ENCODE measurements around the gene AGFG2.
"Not testable (repeated sequence)": the region's sequence is repeated elsewhere in the genome, so short reads cannot be mapped to it uniquely, and the experiment has no call there.

Gene AGFG2

DNA sequence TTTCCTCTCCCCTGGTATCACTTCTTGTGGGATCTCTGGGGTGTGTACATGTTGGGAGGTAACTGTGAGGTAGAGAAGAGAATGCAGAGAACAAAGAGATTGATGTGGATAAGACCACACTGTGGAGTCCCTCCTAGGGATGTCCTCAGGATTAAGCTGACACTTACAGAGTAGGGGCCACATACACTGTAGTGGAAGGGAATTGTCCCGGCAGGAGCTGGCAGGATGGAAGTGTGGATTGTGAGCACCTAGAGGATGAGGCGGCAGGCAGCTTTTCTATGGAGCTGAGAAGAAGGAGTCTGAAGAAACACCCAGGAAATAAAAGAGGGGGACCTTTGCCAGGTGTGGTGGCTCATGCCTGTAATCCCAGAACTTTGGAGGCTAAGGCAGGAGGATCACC is 13.5 kb downstream of the AGFG2 start:
- DNase-seq (ENCODE audit: low read depth in 2 of 2): no peak

- DNase-seq (ENCODE audit: low read depth in 2 of 2): no peak
Observed at GRCh38 chr7:100553032-100553431, 14.0 kb downstream of the AGFG2 start.

DNA sequence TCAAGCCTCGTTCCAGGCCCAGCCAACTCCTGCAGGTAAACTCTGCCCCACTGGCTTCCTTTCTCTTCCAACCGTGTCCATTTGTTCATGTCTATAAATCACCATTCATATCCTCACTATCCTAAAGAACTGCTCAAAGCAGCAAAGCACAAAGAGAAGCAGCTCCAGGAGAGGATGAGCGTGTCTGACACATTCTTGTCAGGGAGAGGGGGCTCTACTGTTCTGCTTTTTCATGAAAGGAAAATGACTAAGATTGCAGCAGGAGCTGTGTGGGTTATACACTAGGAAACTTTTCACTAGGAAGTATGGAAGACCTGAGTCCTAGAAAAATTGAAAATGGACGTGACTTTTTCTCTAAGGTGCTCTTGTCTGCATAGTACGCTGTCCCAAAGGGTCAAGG is 16.7 kb downstream of the AGFG2 start:
- DNase-seq (ENCODE audit: low read depth in 2 of 2): no peak

- DNase-seq (ENCODE audit: low read depth in 2 of 2): no peak
Observed at GRCh38 chr7:100556541-100556940, 17.5 kb downstream of the AGFG2 start.

GRCh38 chr7:100559127-100559526 is 20.1 kb downstream of the AGFG2 start:
- DNase-seq (ENCODE audit: low read depth in 2 of 2): no peak

DNA sequence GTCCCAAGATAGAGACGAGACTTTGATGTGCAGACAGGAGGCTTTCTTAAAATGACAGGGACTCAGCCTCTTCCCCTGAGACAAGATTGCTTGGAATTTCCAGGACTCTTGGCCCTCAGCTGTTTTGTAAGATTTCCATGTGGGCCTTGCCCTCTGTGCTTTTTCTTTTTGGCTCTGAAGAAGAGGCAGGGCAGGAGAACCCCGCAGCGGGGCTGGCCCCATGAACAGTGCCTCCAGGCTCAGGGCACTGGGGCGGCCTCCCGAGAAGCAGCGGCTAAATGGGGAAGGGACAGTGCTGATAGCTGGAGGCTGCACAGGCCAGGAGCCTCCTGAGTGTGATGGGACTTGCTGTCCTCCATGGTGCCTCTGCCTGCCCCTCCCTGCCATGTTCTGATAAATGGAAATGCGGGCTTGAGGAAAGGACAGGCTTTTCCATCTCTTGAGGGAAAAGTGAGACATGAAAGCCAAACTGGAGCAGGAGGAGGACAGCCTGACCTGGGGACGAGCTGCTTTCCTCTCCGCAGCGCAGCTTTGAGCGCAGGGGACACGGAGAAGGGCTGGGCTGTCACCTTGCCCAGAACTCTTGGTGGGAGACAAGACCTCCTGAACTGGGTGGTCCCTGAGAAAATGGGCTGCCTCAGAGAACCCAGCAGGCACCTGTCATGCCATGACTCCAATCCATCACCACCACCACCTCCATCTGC is 22.6 kb downstream of the AGFG2 start:
- no peak for DNase-seq (ENCODE audit: low read depth in 2 of 2)

- DNase-seq (ENCODE audit: low read depth in 2 of 2): no peak
Observed at GRCh38 chr7:100562195-100563099, 23.4 kb downstream of the AGFG2 start.

DNA sequence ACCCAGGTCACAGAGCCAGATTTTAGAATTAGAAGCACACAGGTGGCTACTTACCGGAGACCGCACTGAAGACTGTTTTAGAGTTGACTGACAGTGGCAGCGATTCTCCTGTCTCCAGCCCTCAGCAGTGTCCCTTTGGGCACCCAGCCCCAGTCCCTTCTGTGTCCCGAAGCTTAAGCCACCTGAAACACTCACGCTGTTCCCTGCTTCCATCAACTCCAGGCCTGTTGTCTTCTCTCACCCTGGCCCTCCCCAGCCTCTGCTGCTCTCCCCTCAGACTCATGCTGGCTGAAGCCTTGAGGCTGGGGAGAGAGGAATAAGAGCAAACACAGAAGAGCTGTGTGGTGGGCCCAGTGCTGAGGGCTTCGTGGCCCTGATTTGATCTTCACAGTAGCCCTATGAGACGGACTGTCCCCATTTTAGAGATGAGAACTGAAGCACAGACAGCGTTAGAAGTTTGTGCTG is 24.1 kb downstream of the AGFG2 start:
- no peak for DNase-seq (ENCODE audit: low read depth in 2 of 2)

DNA sequence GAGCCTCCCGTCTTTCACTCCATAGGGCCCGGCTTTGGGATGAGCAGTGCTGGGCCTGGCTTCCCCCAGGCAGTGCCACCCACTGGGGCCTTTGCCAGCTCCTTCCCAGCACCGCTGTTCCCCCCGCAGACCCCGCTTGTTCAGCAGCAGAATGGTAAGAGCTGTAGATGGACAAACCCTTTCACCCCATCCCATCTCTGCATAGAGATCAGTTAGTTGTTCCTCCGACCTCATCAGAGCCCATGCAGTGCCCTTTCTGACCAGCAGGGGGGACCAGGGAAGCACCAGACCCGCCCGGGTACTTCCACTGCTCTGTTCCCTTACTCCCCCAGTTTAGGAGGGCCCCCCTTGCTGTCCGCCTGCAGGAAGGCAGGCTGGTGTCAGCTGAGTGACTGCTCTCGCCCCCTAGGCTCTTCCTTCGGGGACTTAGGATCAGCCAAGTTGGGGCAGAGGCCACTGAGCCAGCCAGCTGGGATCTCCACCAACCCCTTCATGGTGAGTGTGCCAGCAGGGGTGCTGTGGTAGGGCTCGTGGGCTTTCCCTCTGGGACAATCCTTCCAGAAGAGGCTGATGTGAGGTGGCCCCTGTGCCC is 24.9 kb downstream of the AGFG2 start:
- peak; percentile 23 to 24 for DNase-seq (ENCODE audit: low read depth in 2 of 2)

DNA sequence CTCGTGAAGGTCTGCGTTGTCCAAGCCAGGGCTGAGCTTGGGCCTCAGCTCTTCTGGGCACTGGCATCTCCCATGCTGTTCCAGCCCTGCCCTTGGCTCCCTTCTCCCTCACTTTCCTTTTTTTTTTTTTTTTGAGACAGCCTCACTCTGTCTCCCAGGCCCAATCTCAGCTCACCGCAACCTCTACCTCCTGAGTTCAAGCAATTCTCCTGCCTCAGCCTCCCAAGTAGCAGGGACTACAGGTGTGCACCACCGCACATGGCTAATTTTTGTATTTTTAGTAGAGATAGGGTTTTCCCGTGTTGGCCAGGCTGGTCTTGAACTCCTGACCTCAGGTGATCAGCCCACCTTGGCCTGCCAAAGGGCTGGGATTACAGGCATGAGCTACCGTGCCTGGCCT is 25.4 kb downstream of the AGFG2 start:
- DNase-seq (ENCODE audit: low read depth in 2 of 2): not testable (repeated sequence)

GRCh38 chr7:100565133-100565571 is 26.1 kb downstream of the AGFG2 start:
- no peak for DNase-seq (ENCODE audit: low read depth in 2 of 2)

DNA sequence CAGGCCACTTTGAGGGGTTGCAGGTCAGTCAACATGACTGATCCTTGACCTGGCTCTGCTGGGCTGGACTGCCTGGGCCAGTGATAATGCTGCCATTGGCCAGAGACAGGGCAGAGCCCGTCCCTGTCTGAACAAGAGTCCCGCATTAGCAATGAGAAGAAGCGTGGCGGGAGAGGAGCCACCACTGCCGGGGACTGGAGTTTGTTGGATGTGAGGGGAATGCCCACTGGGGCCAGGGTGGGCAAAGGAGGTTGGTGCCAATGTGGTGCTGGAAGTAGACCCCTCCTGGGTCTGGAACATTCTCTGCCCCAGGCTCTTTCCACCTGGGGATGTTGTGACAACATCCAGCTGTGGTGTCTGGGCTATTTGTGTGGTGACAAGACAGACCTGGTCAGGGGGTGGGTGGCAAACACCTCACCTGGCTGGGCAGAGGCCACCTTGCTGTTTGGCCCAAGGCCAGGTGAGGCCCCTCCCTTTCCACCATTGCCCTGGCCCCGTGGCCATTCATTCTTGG is 27.1 kb downstream of the AGFG2 start:
- no peak for DNase-seq (ENCODE audit: low read depth in 2 of 2)

GRCh38 chr7:100567031-100567730 is 28.2 kb downstream of the AGFG2 start:
- DNase-seq (ENCODE audit: low read depth in 2 of 2): no peak

DNA sequence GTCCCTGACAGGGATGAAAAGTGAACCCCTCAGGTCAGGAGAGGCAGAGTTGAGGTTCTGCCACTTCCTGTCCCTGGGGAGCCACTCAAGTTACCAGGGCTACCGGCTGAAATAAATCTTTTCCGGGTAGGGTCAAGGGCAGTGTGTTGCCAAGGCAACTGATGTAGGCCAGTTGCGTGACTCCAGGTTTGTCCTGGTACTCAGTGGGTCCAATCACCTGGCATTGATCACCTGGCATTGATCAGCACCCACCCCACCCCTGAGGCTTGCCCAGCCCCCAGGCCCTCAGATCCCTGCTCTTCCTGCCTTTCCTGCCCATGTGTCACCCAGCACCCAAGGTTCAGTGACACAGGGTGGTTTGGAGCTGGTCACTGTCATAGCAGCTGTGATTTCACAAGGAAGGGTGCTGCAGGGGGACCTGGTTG is 28.8 kb downstream of the AGFG2 start:
- no peak for DNase-seq (ENCODE audit: low read depth in 2 of 2)

DNA sequence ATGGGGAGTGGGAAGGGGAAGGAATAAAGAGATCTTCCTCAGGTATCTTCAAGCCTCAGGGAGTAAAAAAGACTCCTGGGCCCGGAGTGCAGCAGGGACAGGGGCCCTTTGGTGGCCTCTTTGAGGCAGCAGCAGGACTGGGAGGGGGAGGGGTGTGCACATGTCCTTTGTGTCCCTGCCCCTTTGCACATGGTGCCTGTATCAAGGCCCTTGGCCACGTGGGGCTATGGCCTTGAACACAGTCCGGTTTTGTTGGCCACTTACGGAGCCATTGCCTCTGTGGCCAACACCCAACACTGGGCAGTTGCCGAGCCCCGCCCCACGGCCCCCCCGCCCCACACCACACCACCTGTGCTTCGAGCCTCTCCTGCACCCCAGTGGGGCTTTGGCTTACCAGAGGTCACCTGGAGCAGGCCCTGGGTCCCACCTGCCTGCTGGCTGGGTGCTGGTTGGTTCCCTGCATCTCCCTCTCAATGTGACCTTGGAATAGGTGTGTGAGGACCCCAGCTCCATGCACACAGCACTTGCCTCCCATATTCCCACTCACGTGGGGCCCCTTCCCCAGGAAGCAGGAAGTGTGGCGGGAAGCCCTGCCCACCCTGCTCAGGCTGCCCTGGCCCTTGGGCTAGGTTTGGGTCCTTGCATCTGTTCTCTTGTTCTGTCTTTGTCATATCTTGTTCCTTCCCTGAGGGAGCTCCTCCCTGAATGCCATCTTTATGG is 29.3 kb downstream of the AGFG2 start:
- DNase-seq (ENCODE audit: low read depth in 2 of 2): no peak

GRCh38 chr7:100568896-100569844 is 30.2 kb downstream of the AGFG2 start:
- DNase-seq (ENCODE audit: low read depth in 2 of 2): no peak

DNA sequence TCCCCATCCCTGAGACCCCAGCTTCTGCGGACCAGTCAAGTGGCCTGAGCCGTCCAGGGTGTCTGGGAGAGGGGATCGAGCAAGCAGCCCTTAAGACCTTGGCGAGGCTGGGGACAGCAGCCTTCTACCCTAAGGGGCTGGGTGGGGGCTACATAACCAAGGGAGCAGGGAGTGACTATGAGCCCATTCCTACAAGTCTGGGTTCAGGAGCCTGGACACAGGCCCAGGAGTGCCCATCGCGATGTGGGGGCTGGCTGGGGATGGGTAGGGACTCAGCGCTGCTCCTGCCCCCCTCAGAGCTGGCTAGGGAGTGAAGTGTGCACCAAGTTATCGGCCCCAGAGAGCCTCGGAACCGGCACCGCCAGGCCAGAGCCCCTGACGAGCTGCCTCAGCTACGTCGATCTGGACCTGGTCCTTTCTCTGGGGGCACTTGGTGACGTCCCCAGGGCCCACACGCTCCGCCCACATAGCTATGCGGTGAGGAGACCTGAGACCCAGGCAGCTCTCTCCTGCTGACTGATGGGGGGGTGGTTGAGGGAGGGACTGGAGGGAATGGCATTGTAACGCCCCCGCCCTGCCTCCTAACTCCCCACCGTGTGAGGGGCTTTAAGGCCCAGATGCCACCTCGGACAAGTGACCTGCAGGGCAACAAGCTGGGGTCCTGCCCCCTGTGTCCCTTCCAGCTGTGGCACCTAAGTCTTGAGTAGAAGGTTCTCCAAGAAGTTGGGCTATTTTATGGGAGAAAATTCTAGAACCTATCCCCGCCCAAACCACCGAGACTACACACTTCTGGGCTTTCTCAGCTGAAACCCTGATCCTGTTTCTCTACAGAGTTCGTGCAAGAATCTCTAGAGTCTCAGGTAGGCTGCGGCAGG is 32.2 kb downstream of the AGFG2 start:
- no peak for DNase-seq (ENCODE audit: low read depth in 2 of 2)

DNA sequence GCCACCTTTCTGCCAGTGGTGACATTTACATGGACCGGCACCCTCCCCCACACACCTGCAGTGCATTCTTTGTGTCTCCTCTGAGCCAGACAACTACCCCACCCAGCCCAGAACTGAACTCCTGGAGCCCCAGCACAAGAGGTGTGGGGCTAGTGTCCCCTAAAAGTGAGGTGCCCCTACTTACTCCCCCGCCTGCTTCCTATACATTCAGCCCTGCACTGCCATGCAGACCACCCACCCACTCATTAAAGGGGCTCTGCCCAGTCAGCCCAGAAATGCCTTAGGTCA is 32.8 kb downstream of the AGFG2 start:
- DNase-seq (ENCODE audit: low read depth in 2 of 2): no peak
